Germinal center (tissue), 1 donor: ENCODE measurements around the gene EIF3F.

Experiments
- DNase-seq: peaks from one replicate; pipeline ENCODE4 v3.0.0; 2012; ENCODE audit warnings: mixed read lengths, low spot score

EIF3F gene

DNA sequence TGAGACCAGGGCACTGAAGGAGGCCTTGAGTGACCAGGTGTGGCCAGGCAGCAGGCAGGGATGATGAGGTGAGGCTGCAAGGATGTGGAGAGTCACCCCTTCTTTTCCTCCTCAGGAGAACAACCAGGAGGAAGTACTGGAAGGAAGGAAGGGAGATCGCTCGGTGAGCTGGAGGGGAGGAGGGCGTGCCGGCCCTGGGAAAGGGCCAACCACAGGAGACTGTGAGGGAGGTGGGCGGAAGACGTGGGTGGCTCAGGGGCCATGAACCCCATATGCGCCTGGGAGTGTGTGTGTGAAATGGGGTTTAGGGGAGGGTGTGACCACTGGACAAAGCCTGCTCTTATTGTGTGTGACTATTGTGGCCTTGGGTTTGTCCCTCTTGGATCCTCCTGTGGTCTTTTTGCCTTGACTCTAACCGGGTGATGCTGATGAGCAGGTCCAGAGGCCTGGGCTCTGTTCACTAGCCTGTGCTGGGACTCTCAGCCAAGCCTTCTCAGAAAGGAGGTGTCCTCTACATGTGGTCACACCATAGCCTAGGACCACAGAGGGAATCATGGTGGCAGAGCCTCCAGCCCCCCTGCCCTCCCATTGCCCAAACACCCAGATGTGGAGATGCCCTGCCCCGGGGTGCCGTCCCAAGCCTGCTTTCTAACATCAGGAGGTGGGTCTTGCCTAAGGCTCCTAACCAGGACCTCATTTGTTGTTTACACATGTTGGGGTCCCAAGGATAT, 52.6 kb downstream of the EIF3F start:
- no peak for DNase-seq

GRCh38 chr11:8040261-8040920, 53.3 kb downstream of the EIF3F start:
- DNase-seq = no peak

DNA sequence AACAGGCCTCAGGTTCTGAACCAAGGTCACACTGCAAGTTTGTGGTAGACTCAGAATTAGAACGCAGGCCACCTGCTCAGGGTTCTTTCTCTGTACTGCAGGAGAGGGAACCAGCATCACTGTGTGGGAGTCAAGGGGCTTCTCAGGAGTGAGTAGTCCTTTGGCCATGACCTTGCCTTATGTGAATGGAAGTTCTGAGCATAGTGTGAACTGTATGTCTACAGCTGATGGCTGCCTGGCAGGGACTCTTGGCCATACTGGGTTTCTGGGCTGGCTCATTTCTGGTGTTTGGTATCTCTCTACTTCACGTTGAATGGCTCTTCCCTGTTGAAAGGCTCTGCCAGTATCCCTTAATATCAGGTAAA, 53.8 kb downstream of the EIF3F start:
- no peak for DNase-seq

DNA sequence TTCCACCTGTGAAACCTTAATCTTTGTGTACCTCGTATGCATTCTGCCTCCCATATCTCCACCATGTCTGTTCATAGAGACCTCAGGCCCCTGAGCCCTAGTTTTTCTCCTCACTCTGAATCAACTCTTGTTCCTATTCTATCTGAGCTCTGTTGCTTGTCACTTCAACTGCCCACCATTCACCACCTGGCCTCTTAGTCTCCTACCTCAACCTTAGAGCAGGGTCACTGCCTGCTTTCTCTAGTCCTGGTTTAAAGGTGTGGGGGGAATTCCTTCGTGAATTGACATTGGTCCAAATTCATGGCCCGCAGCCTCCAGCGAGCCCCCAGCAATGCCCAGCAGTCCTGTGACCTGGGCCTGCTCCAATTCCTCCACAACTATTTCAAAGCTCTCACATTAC, 54.4 kb downstream of the EIF3F start:
- DNase-seq = no peak

DNA sequence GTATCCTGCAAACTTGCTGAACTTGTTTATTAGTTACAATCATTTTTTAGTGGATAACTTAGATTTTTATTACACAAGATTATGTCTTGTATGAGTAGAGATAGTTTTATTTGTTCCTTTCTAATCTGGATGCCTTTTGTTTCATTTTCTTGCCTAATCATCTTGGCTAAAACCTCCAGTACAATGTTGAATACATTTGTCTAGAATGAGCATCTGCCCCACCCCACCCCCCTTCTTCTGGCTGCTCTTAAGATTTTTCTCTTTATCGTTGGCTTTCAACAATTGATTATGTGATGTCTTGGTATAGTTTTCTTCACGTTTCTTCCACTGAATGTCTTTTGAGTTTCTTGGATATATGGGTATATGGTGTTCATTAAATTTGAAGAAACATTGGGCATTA, 56.6 kb downstream of the EIF3F start:
- no peak for DNase-seq

- no peak for DNase-seq
Measured at GRCh38 chr11:8045839-8046238, 58.7 kb downstream of the EIF3F start.

- no peak for DNase-seq
Measured at GRCh38 chr11:8047382-8047781, 60.2 kb downstream of the EIF3F start.

DNA sequence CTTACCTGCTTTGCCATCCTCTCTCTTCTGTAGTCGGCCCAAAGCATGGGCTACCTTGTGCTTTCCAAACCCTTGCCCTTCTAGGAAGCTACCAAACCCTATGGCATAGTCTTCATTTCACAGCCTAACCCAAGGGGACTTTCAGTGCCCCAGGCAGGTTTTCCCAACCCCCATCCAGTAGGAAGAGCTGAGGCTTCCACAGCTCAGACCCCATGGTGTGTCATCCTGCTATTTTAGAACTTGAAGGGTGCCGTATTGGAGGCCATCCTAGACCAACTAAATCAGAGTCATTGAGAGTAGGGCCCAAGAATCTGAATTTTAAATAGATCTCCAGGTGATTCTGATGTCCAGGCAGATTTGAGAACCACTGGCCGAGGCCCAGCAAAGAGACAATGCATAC, 61.9 kb downstream of the EIF3F start:
- no peak for DNase-seq
